PC-3 (cell line): ENCODE data around the gene KCNG1. TPM values are rescaled to one million over a fixed set of nuclear protein-coding genes. Genes with fewer than 3 reads are reported as not detected.

Experiments used
- ATAC-seq: fragments of 200-7000 bp; cut with Tn5 transposase; 2 replicates; pipeline ENCODE4 v1.9.1; 2020; ENCODE audit warnings: mild to moderate bottlenecking, moderate library complexity
- BruUV-seq: library from RNA; stranded (reverse); fragments of 400-500 nt; replicated peaks from 2 replicates; lab custom pipeline; 2021; lab: Mats Ljungman, UMichigan
- CTCF ChIA-PET: fragments of 300-600 bp; sonication (Branson Sonifier 250); formaldehyde crosslinking; loops from one replicate; lab custom pipeline; 2022; ENCODE audit warnings: antibody characterized with exemption; lab: Charles Lee
- POLR2A ChIA-PET: fragments of 300-600 bp; sonication (Branson Sonifier 250); formaldehyde crosslinking; loops from one replicate; lab custom pipeline; 2022; ENCODE audit warnings: antibody characterized with exemption; ENCODE audit not compliant: unreplicated experiment; lab: Charles Lee
- DNase-seq: peaks from one replicate; pipeline ENCODE4 v3.0.0-alpha.2; 2015
- H2AFZ ChIP-seq: fragments of 300-600 bp; sonication (generic); 2 replicates; pipeline ENCODE4 v1.6.0; 2016; ENCODE audit warnings: antibody characterized with exemption, low read length
- H3F3A ChIP-seq: fragments of 300-600 bp; sonication (generic); one replicate; pipeline ENCODE4 v1.6.0; 2017; ENCODE audit warnings: antibody characterized with exemption, low read length, control low read depth, mild to moderate bottlenecking; ENCODE audit not compliant: unreplicated experiment
- H3K27ac ChIP-seq: fragments of 300-600 bp; sonication (generic); 2 replicates; pipeline ENCODE4 v1.5.1; 2016; ENCODE audit warnings: mild to moderate bottlenecking, low read length
- H3K27me3 ChIP-seq: fragments of 300-600 bp; sonication (generic); 2 replicates; pipeline ENCODE4 v1.6.1; 2016; ENCODE audit warnings: low read length, mixed read lengths
- H3K36me3 ChIP-seq: fragments of 300-600 bp; sonication (generic); 2 replicates; pipeline ENCODE4 v1.6.1; 2016; ENCODE audit warnings: low read depth, mixed run types, low read length, mixed read lengths
- H3K4me1 ChIP-seq: fragments of 300-600 bp; sonication (generic); 2 replicates; pipeline ENCODE4 v1.5.1; 2016; ENCODE audit warnings: low read length; ENCODE audit not compliant: insufficient read depth
- H3K4me2 ChIP-seq: fragments of 300-600 bp; sonication (generic); 2 replicates; pipeline ENCODE4 v1.6.0; 2016; ENCODE audit warnings: low read length
- H3K4me3 ChIP-seq: fragments of 300-600 bp; sonication (generic); 2 replicates; pipeline ENCODE4 v1.5.1; 2016; ENCODE audit warnings: mild to moderate bottlenecking, low read length, mixed read lengths
- H3K79me2 ChIP-seq: fragments of 300-600 bp; sonication (generic); 2 replicates; pipeline ENCODE4 v1.6.1; 2017; ENCODE audit warnings: low read length, mixed read lengths
- H3K9ac ChIP-seq: fragments of 300-600 bp; sonication (generic); 2 replicates; pipeline ENCODE4 v1.6.0; 2016; ENCODE audit warnings: mild to moderate bottlenecking, low read length
- H3K9me2 ChIP-seq: fragments of 300-600 bp; sonication (generic); replicated peaks from 2 replicates; pipeline ENCODE4 v1.6.1; 2016; ENCODE audit warnings: mixed run types, low read length, mixed read lengths
- H3K9me3 ChIP-seq: fragments of 300-600 bp; sonication (generic); 2 replicates; pipeline ENCODE4 v1.6.1; 2016; ENCODE audit warnings: low read length, mixed read lengths
- H4K20me1 ChIP-seq: fragments of 300-600 bp; sonication (generic); 2 replicates; pipeline ENCODE4 v1.6.1; 2016; ENCODE audit warnings: low read length, mixed read lengths
- EZH2 ChIP-seq: fragments of 300-600 bp; sonication (generic); IDR thresholded peaks from one replicate; pipeline ENCODE4 v1.6.1; 2017; ENCODE audit warnings: antibody characterized with exemption, mild to moderate bottlenecking, low read length; ENCODE audit not compliant: unreplicated experiment
- EZH2phosphoT487 ChIP-seq: fragments of 300-600 bp; sonication (generic); IDR thresholded peaks from 2 replicates; pipeline ENCODE4 v1.6.1; 2018; ENCODE audit warnings: mild to moderate bottlenecking, antibody characterized with exemption, low read length, borderline replicate concordance
- intact Hi-C: fragments of 100-400 bp; cut with micrococcal nuclease; formaldehyde crosslinking; loops from 2 replicates; pipeline ENCODE4 v1.9.0; 2023
- total RNA-seq: library from RNA; depleted of rRNA; stranded (reverse); fragments of >200 nt; gene quantifications from 2 replicates; pipeline ENCODE4 v1.2.3, GENCODE V29; 2014
- TF ChIP-seq, protein P1 (sequence below): fragments of 300-600 bp; sonication (generic); conservative IDR thresholded peaks from 2 replicates; pipeline ENCODE4 v1.5.1; 2017; ENCODE audit warnings: antibody characterized with exemption, low read depth, mild to moderate bottlenecking, low read length

The KCNG1 gene
- total RNA-seq, 1 experiment from 2014 or later: 61.5 TPM

DNA sequence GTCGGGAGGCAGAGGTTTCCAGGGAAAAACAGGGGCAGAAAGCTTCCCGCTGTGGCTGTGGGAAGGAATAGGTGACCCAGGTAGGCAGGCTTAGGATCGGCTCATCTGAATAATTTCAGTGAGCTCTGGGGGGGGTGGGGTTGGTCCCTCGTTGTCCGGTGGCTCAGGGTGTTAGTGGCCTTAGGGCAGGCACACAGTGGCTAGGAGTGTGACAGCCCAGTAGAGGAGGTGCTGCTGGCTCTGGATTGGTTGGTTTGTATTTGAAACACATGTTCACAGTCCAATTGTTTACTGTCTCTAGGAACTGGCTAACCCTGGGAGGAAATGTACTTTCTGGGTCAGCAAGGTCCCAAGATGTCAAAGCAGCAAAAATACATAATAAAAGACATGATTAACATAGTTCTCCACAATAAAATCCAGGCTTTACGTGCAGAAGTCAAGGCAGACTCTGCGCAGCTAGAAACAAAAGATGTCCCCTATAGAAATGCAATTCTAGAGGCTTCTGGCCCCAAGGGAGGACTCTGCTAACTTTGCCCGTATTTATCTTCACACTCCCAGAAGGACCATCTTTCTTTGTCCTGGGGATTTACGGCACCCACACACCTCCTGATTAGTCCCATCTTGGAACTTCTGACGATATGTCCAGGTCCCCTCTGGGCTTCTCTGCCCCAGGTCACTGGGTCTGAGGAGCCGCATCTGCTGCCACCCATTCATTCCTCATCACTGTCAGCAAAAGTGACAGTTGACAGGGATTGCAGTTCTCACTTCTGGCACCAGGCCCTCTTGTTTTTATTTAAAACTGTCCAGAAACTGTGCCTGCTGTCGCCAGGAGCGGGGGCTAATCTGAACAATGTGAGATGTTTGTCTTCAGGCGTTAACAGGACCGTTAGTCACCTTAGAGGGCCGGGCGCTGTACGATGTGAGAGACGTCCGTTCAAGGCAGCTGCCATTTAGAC lies 45.6 kb downstream of the KCNG1 start:
- H3K27ac ChIP-seq: no peak overlapping the region
- H3K4me3 ChIP-seq: no peak overlapping the region
- no peak overlapping the region for H3K4me2 ChIP-seq
- intact Hi-C loops: no loop called here
- no peaks in the 10 kb centered on the region for H3K36me3 ChIP-seq
- H3K9me2 ChIP-seq: no peaks in the 10 kb centered on the region
- TF ChIP-seq, protein P1, sequence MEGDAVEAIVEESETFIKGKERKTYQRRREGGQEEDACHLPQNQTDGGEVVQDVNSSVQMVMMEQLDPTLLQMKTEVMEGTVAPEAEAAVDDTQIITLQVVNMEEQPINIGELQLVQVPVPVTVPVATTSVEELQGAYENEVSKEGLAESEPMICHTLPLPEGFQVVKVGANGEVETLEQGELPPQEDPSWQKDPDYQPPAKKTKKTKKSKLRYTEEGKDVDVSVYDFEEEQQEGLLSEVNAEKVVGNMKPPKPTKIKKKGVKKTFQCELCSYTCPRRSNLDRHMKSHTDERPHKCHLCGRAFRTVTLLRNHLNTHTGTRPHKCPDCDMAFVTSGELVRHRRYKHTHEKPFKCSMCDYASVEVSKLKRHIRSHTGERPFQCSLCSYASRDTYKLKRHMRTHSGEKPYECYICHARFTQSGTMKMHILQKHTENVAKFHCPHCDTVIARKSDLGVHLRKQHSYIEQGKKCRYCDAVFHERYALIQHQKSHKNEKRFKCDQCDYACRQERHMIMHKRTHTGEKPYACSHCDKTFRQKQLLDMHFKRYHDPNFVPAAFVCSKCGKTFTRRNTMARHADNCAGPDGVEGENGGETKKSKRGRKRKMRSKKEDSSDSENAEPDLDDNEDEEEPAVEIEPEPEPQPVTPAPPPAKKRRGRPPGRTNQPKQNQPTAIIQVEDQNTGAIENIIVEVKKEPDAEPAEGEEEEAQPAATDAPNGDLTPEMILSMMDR: no peak
- TF ChIP-seq EZH2 (no peak), EZH2phosphoT487 (no peak)
- H4K20me1 ChIP-seq: no peaks in the 10 kb centered on the region
- no peaks in the 10 kb centered on the region for H3K9me3 ChIP-seq
- DNase-seq (no peak), ATAC-seq (no peak)
- ChIA-PET POLR2A (no interaction called here), CTCF (no interaction called here)
- BruUV-seq: no TSS peak
- no peak overlapping the region for H3K9ac ChIP-seq
- no peaks in the 10 kb centered on the region for H3K79me2 ChIP-seq
- no peak overlapping the region for H2AFZ ChIP-seq
- H3K4me1 ChIP-seq: peaks cover 30% of the 10 kb centered on the region
- no peaks in the 10 kb centered on the region for H3F3A ChIP-seq
- H3K27me3 ChIP-seq: no peaks in the 10 kb centered on the region

DNA sequence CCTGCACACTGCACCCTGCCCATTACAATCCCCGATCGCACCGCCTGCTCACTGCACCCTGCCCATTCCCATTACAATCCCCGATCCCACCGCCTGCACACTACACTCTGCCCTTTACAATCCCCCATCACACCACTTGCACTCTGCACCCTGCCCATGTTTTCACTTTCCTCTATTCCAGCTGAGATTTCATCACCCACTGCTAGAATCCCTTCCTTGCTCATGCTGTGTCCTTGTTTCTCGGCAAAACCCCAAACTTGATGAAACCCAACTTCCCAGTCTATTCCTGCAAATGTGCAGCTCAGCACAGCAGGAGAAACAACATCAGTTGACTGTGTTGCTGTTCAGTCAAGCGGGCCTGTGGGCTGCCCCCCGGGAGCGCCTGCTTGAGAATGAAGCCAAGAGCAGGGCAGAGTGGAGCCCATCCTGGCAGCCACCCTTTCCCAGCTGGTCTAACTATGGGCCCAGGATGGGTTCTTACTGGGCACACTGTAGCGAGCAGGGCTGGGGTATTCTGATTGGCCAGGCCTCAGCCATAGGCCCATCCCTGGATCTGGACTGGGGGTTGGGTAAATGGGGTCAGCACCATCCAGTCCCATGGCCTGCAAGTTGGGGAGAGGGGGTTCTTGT lies 47.1 kb downstream of the KCNG1 start:
- BruUV-seq: no TSS peak
- Histone ChIP-seq H3K27me3 (no peaks in the 10 kb centered on the region), H3K27ac (no peak overlapping the region), H3K36me3 (no peaks in the 10 kb centered on the region), H2AFZ (no peak overlapping the region), H4K20me1 (no peaks in the 10 kb centered on the region), H3K4me2 (no peak overlapping the region), H3K79me2 (no peaks in the 10 kb centered on the region), H3K9me3 (no peaks in the 10 kb centered on the region), H3F3A (no peaks in the 10 kb centered on the region), H3K9me2 (no peaks in the 10 kb centered on the region), H3K9ac (no peak overlapping the region), H3K4me3 (no peak overlapping the region), H3K4me1 (peaks cover 16% of the 10 kb centered on the region)
- ChIA-PET CTCF (no interaction called here), POLR2A (no interaction called here)
- DNase-seq (no peak), ATAC-seq (no peak)
- intact Hi-C loops: no loop called here
- TF ChIP-seq EZH2phosphoT487: no peak
- no peak for TF ChIP-seq EZH2
- TF ChIP-seq, protein P1: no peak

DNA sequence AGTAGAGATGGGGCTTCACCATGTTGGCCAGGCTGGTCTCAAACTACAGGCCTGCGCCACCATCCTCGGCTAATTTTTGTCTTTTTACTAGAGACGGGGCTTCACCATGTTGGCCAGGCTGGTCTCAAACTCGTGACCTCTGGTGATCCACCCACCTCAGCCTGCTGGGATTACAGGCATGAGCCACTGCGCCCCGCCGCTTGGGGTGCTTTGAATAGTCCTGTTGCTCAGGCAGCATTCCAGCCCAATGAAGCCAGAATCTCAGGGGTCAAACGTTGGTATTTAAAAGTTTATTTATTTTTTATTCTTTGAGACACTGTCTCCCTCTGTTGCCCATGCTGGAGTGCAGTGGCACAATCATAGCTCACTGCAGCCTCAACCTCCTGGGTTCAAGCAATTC lies 53.0 kb downstream of the KCNG1 start:
- H3K27me3 ChIP-seq: no peaks in the 10 kb centered on the region
- H3K9me3 ChIP-seq: no peaks in the 10 kb centered on the region
- intact Hi-C loops: no loop called here
- TF ChIP-seq EZH2 (no peak), EZH2phosphoT487 (no peak)
- TF ChIP-seq, protein P1: no peak
- H3K4me3 ChIP-seq: no peak overlapping the region
- H3K4me1 ChIP-seq: no peaks in the 10 kb centered on the region
- no peak overlapping the region for H3K4me2 ChIP-seq
- no peak overlapping the region for H3K9ac ChIP-seq
- no peaks in the 10 kb centered on the region for H3F3A ChIP-seq
- H3K9me2 ChIP-seq: no peaks in the 10 kb centered on the region
- DNase-seq: no peak
- no TSS peak for BruUV-seq
- no peak overlapping the region for H2AFZ ChIP-seq
- CTCF ChIA-PET: no interaction called here
- no peaks in the 10 kb centered on the region for H4K20me1 ChIP-seq
- H3K79me2 ChIP-seq: no peaks in the 10 kb centered on the region
- no peaks in the 10 kb centered on the region for H3K36me3 ChIP-seq
- ATAC-seq: no peak
- no peak overlapping the region for H3K27ac ChIP-seq
- POLR2A ChIA-PET: no interaction called here
